ENCODE results near the gene CCL24. TPM values are rescaled to one million over a fixed set of nuclear protein-coding genes. Genes with fewer than 3 reads are reported as not detected.
"Not testable (repeated sequence)": the region's sequence is repeated elsewhere in the genome, so short reads cannot be mapped to it uniquely, and the experiment has no call there.

CCL24 gene
- total and polyA plus RNA-seq, 2 of the 4 experiments (the other 2 are of a cell fraction), result not detected

DNA sequence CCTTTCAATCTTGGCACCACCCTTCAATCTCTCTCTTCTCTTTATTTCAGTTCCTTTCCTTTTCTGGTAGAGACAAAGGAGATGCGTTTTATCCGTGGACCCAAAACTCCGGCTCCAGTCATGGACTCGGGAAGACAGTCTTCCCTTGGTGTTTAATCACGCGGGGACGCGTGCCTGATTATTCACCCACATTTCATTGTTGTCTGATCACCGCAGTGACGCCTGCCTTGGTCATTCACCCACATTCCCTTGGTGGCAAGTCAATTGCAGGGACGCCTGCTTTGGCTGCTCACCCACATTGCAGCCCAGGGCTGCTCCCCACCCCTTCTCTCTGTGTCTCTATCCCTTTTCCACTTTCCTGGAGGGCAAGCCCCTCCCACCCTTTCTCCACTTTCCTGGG lies 34.1 kb downstream of the CCL24 start:
- POLR2A ChIA-PET (ENCODE audit: unreplicated experiment); H2BK120ac ChIP-seq (ENCODE audit: low read depth, low read length); H4K5ac ChIP-seq (ENCODE audit: low read depth, low read length); CTCF ChIA-PET; H4K20me1 ChIP-seq (ENCODE audit: insufficient read depth, low read length); H3K9me1 ChIP-seq (ENCODE audit: insufficient read depth, low read length); H3K56ac ChIP-seq (ENCODE audit: extremely low read depth, insufficient read depth, low read length); ATAC-seq (ENCODE audit: low read depth); H3K9ac ChIP-seq (ENCODE audit: low read depth, low read length); H2BK15ac ChIP-seq (ENCODE audit: low read depth, low read length); H3K4me1 ChIP-seq (ENCODE audit: control insufficient read depth, insufficient read depth, low read length); dilution Hi-C loops (cut with HindIII; ENCODE audit: low sequenced_read_pairs, unreplicated experiment); H3K18ac ChIP-seq (ENCODE audit: low read depth, low read length); H3K23ac ChIP-seq (ENCODE audit: low read depth, low read length); H2AFZ ChIP-seq (replicated peaks; ENCODE audit: low read length, poor library complexity); H3K79me1 ChIP-seq (ENCODE audit: low read depth in 1 of 2, low read length in 2 of 2); in situ Hi-C loops (cut with MboI; ENCODE audit: low sequenced_read_pairs); H3K27ac ChIP-seq (ENCODE audit: insufficient read depth, low read length); H3K9me3 ChIP-seq (ENCODE audit: control insufficient read depth, insufficient read depth, low read length); H3K36me3 ChIP-seq (ENCODE audit: control insufficient read depth, insufficient read depth, low read length); BruUV-seq (replicated peaks); DNase-seq; H3K4me2 ChIP-seq (ENCODE audit: low read depth, low read length); H4K91ac ChIP-seq (ENCODE audit: insufficient read depth, low read depth, low read length); H2BK20ac ChIP-seq (ENCODE audit: low read depth, low read length); H3K4ac ChIP-seq (ENCODE audit: low read depth, low read length); H2AK9ac ChIP-seq (replicated peaks; ENCODE audit: low read depth, low read length, poor library complexity); H2AK5ac ChIP-seq (ENCODE audit: low read depth, low read length); H3K14ac ChIP-seq (replicated peaks; ENCODE audit: low read depth, low read length); H2BK5ac ChIP-seq (ENCODE audit: low read depth, low read length, poor library complexity, severe bottlenecking); H4K8ac ChIP-seq (ENCODE audit: low read depth in 2 of 2, low read length in 2 of 2); H3K4me3 ChIP-seq (ENCODE audit: insufficient read depth, low read depth, low read length): not testable (repeated sequence)
- WGBS, 2 experiments (ENCODE audit: extremely low coverage in 2 of 2, insufficient read length in 1 of 2), result no CpG with 5 or more reads among the region's 11 CpGs
- intact Hi-C loops (cut with micrococcal nuclease), result loop anchor here (5.0 kb wide), 1 partner anchor 233 kb away; no protein-coding TSS in a partner anchor
- peaks cover 29% of the 10 kb centered on the region for H3K27me3 ChIP-seq (ENCODE audit: control insufficient read depth, insufficient read depth, low read length)

DNA sequence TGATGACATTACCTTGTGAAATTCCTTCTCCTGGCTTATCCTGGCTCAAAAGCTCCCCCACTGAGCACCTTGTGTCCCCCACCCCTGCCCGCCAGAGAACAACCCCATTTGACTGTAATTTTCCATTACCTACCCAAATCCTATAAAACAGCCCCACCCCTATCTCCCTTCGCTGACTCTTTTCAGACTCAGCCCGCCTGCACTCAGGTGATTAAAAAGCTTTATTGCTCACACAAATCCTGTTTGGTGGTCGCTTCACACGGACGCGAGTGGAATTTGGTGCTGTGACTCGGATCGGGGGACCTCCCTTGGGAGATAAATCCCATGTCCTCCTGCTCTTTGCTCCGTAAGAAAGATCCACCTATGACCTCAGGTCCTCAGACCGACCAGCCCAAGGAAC lies 34.6 kb downstream of the CCL24 start:
- peaks cover 29% of the 10 kb centered on the region for H3K27me3 ChIP-seq (ENCODE audit: control insufficient read depth, insufficient read depth, low read length)
- H3K79me1 ChIP-seq (ENCODE audit: low read depth in 1 of 2, low read length in 2 of 2); in situ Hi-C loops (cut with MboI; ENCODE audit: low sequenced_read_pairs); H3K4me2 ChIP-seq (ENCODE audit: low read depth, low read length); H4K91ac ChIP-seq (ENCODE audit: insufficient read depth, low read depth, low read length); H4K5ac ChIP-seq (ENCODE audit: low read depth, low read length); H2AK9ac ChIP-seq (replicated peaks; ENCODE audit: low read depth, low read length, poor library complexity); H3K56ac ChIP-seq (ENCODE audit: extremely low read depth, insufficient read depth, low read length); H2BK15ac ChIP-seq (ENCODE audit: low read depth, low read length); H3K23ac ChIP-seq (ENCODE audit: low read depth, low read length); H3K14ac ChIP-seq (replicated peaks; ENCODE audit: low read depth, low read length); H2BK20ac ChIP-seq (ENCODE audit: low read depth, low read length); POLR2A ChIA-PET (ENCODE audit: unreplicated experiment); dilution Hi-C loops (cut with HindIII; ENCODE audit: low sequenced_read_pairs, unreplicated experiment); H3K4ac ChIP-seq (ENCODE audit: low read depth, low read length); H3K4me3 ChIP-seq (ENCODE audit: insufficient read depth, low read depth, low read length); H4K8ac ChIP-seq (ENCODE audit: low read depth in 2 of 2, low read length in 2 of 2); H2BK120ac ChIP-seq (ENCODE audit: low read depth, low read length); BruUV-seq (replicated peaks); H2AK5ac ChIP-seq (ENCODE audit: low read depth, low read length); H2AFZ ChIP-seq (replicated peaks; ENCODE audit: low read length, poor library complexity); H4K20me1 ChIP-seq (ENCODE audit: insufficient read depth, low read length); CTCF ChIA-PET; H3K4me1 ChIP-seq (ENCODE audit: control insufficient read depth, insufficient read depth, low read length); DNase-seq; H3K18ac ChIP-seq (ENCODE audit: low read depth, low read length); H3K9me3 ChIP-seq (ENCODE audit: control insufficient read depth, insufficient read depth, low read length); H2BK5ac ChIP-seq (ENCODE audit: low read depth, low read length, poor library complexity, severe bottlenecking); H3K36me3 ChIP-seq (ENCODE audit: control insufficient read depth, insufficient read depth, low read length); H3K9me1 ChIP-seq (ENCODE audit: insufficient read depth, low read length); H3K9ac ChIP-seq (ENCODE audit: low read depth, low read length); ATAC-seq (ENCODE audit: low read depth); H3K27ac ChIP-seq (ENCODE audit: insufficient read depth, low read length): not testable (repeated sequence)
- WGBS, 2 experiments (ENCODE audit: extremely low coverage in 2 of 2, insufficient read length in 1 of 2), result 67% methylated on average over 7 of the region's 11 CpGs; no CpG with 5 or more reads in 1 of the 2 experiments
- intact Hi-C loops (cut with micrococcal nuclease), result loop anchor here (5.0 kb wide), 1 partner anchor 233 kb away; no protein-coding TSS in a partner anchor

All from IMR-90 (cell line).